H1 (cell line): ENCODE results near the gene ARHGAP10. TPM values are rescaled to one million over a fixed set of nuclear protein-coding genes. Genes with fewer than 3 reads are reported as not detected.

ENCODE experiments used
- CTCF ChIA-PET: fragments of 300-600 bp; sonication (Branson Sonifier 250); formaldehyde crosslinking; loops from one replicate; lab custom pipeline; 2021; ENCODE audit not compliant: partially characterized antibody; lab: Charles Lee
- POLR2A ChIA-PET: fragments of 300-600 bp; sonication (Branson Sonifier 250); formaldehyde crosslinking; loops from one replicate; lab custom pipeline; 2021; ENCODE audit warnings: inconsistent platforms; ENCODE audit not compliant: partially characterized antibody; lab: Charles Lee
- DNase-seq, 2 experiments: peaks; one replicate each; pipeline versions ENCODE4 v3.0.0 to v3.0.0-alpha.2; 2010 to 2022; ENCODE audit warnings: low spot score in 2 of 2, low read depth in 1 of 2, mixed read lengths in 1 of 2
- FAIRE-seq: peaks from 2 replicates; lab custom pipeline; 2011; peaks lifted over from hg19 to GRCh38; lab: Jason Lieb, UNC
- H2AFZ ChIP-seq: 2 replicates; pipeline ENCODE4 v1.8.1; 2012; ENCODE audit warnings: low read length, inconsistent platforms
- H2AK5ac ChIP-seq: 2 replicates; pipeline ENCODE4 v1.6.1; 2013; ENCODE audit warnings: low read depth, low read length
- H2BK120ac ChIP-seq: replicated peaks from 2 replicates; pipeline ENCODE3; 2013; ENCODE audit warnings: low read depth, low read length, inconsistent platforms
- H2BK12ac ChIP-seq: 2 replicates; pipeline ENCODE4 v1.6.1; 2013; ENCODE audit warnings: low read depth, low read length
- H2BK15ac ChIP-seq: 2 replicates; pipeline ENCODE4 v1.6.1; 2013; ENCODE audit warnings: low read length
- H2BK20ac ChIP-seq: 2 replicates; pipeline ENCODE4 v1.6.1; 2013; ENCODE audit warnings: low read length
- H2BK5ac ChIP-seq: 2 replicates; pipeline ENCODE4 v1.6.1; 2013; ENCODE audit warnings: low read depth, low read length
- H3K14ac ChIP-seq: 2 replicates; pipeline ENCODE4 v1.6.1; 2013; ENCODE audit warnings: inconsistent platforms; ENCODE audit not compliant: insufficient read length
- H3K18ac ChIP-seq: 2 replicates; pipeline ENCODE4 v1.6.1; 2013; ENCODE audit warnings: low read length; ENCODE audit errors: extremely low read depth
- H3K23ac ChIP-seq: 2 replicates; pipeline ENCODE4 v1.6.1; 2013; ENCODE audit warnings: inconsistent platforms; ENCODE audit not compliant: insufficient read length
- H3K23me2 ChIP-seq: 2 replicates; pipeline ENCODE4 v1.6.1; 2013; ENCODE audit warnings: low read depth, low read length
- H3K27ac ChIP-seq: 2 replicates; pipeline ENCODE4 v1.6.1; 2011; ENCODE audit warnings: low read depth, low read length, inconsistent platforms
- H3K27me3 ChIP-seq, 4 experiments: replicated peaks in 1 of 4; 1 replicate in 1 of 4; 2 replicates in 3 of 4; pipeline versions ENCODE4 v1.6.1 to v1.8.1; 2011 to 2013; ENCODE audit warnings: low read length in 3 of 4, mild to moderate bottlenecking in 3 of 4, inconsistent platforms in 2 of 4, mixed read lengths in 2 of 4, moderate library complexity in 1 of 4; ENCODE audit not compliant: control insufficient read depth in 3 of 4, insufficient read depth in 3 of 4; ENCODE audit errors: extremely low read depth in 1 of 4
- H3K36me3 ChIP-seq, 4 experiments: 2 replicates each; pipeline versions ENCODE4 v1.6.1 to v1.8.1; 2011 to 2013; ENCODE audit warnings: mild to moderate bottlenecking in 4 of 4, low read length in 3 of 4, moderate library complexity in 2 of 4, control low read depth in 1 of 4, inconsistent platforms in 1 of 4; ENCODE audit not compliant: insufficient read depth in 4 of 4, control insufficient read depth in 2 of 4
- H3K4ac ChIP-seq: replicated peaks from 2 replicates; pipeline ENCODE3; 2013; ENCODE audit warnings: low read length, low read depth, mixed read lengths, inconsistent platforms; ENCODE audit not compliant: insufficient read length
- H3K4me1 ChIP-seq, 4 experiments: replicated peaks in 1 of 4; 1 replicate in 1 of 4; 2 replicates in 3 of 4; pipeline versions ENCODE4 v1.6.1 to v1.8.1; 2011 to 2013; ENCODE audit warnings: low read length in 3 of 4, inconsistent platforms in 2 of 4, mixed read lengths in 1 of 4; ENCODE audit not compliant: insufficient read depth in 4 of 4, control insufficient read depth in 3 of 4
- H3K4me2 ChIP-seq, 2 experiments: 2 replicates each; pipeline versions ENCODE4 v1.6.1 to v1.8.1; 2011 to 2013; ENCODE audit warnings: low read depth in 2 of 2, low read length in 2 of 2, control low read depth in 1 of 2, inconsistent platforms in 1 of 2, mild to moderate bottlenecking in 1 of 2; ENCODE audit not compliant: insufficient read depth in 1 of 2
- H3K4me3 ChIP-seq, 4 experiments: fragments of 200-600, 300-600 bp in 1 of 4; sonication (generic), shearing (Covaris generic), sonication (Bioruptor Twin) in 1 of 4; 2 replicates each; pipeline versions ENCODE4 v1.5.1 to v1.8.1; 2011 to 2016; ENCODE audit warnings: low read length in 4 of 4, low read depth in 3 of 4, control low read depth in 2 of 4, inconsistent platforms in 2 of 4, mild to moderate bottlenecking in 2 of 4, mixed read lengths in 1 of 4, moderate library complexity in 1 of 4; ENCODE audit not compliant: insufficient read depth in 2 of 4; ENCODE audit errors: extremely low read depth in 1 of 4
- H3K56ac ChIP-seq: replicated peaks from 2 replicates; pipeline ENCODE3; 2013; ENCODE audit warnings: low read depth, mild to moderate bottlenecking, mixed read lengths, low read length, inconsistent platforms; ENCODE audit not compliant: insufficient read length
- H3K79me1 ChIP-seq: 2 replicates; pipeline ENCODE4 v1.6.1; 2013; ENCODE audit warnings: low read depth, low read length, control low read depth
- H3K79me2 ChIP-seq, 2 experiments: 2 replicates each; pipeline versions ENCODE4 v1.6.1 to v1.8.1; 2012 to 2013; ENCODE audit warnings: low read length in 2 of 2, mild to moderate bottlenecking in 2 of 2, inconsistent platforms in 1 of 2; ENCODE audit not compliant: insufficient read depth in 2 of 2, control insufficient read depth in 1 of 2
- H3K9ac ChIP-seq, 4 experiments: replicated peaks in 1 of 4; 1 replicate in 1 of 4; 2 replicates in 3 of 4; pipeline versions ENCODE4 v1.6.1 to v1.8.1; 2011 to 2013; ENCODE audit warnings: low read depth in 3 of 4, low read length in 3 of 4, control low read depth in 2 of 4, mild to moderate bottlenecking in 2 of 4, moderate library complexity in 2 of 4, inconsistent platforms in 1 of 4; ENCODE audit errors: extremely low read depth in 1 of 4
- H3K9me3 ChIP-seq, 2 experiments: 2 replicates each; pipeline versions ENCODE4 v1.6.1 to v1.8.1; 2012 to 2013; ENCODE audit warnings: mild to moderate bottlenecking in 2 of 2, moderate library complexity in 2 of 2, control low read depth in 1 of 2, inconsistent platforms in 1 of 2, low read depth in 1 of 2, low read length in 1 of 2, mixed read lengths in 1 of 2; ENCODE audit not compliant: insufficient read depth in 2 of 2
- H4K20me1 ChIP-seq, 2 experiments: replicated peaks in 1 of 2; 2 replicates each; pipeline versions ENCODE3 to v1.8.1; 2011 to 2013; ENCODE audit warnings: inconsistent platforms in 2 of 2, low read length in 2 of 2, mild to moderate bottlenecking in 1 of 2; ENCODE audit not compliant: insufficient read depth in 2 of 2, control insufficient read depth in 1 of 2
- H4K5ac ChIP-seq: 2 replicates; pipeline ENCODE4 v1.6.1; 2013; ENCODE audit warnings: low read length, low read depth, mixed read lengths, inconsistent platforms; ENCODE audit not compliant: insufficient read length
- H4K8ac ChIP-seq: 2 replicates; pipeline ENCODE4 v1.8.0; 2013; ENCODE audit warnings: mild to moderate bottlenecking, moderate library complexity, low read length, inconsistent platforms; ENCODE audit not compliant: insufficient read depth; ENCODE audit errors: extremely low read depth
- H4K91ac ChIP-seq: replicated peaks from 2 replicates; pipeline ENCODE3; 2013; ENCODE audit warnings: low read length, mixed read lengths, inconsistent platforms; ENCODE audit not compliant: insufficient read length
- CBX8 ChIP-seq: fragments of 300-800, 300-1000 bp; sonication (generic); IDR thresholded peaks from 2 replicates; pipeline ENCODE4 v1.7.1; 2016; ENCODE audit warnings: low read depth, low read length, borderline replicate concordance
- NRF1 ChIP-seq: IDR thresholded peaks from 2 replicates; pipeline ENCODE4 v1.6.1; 2011; ENCODE audit warnings: mild to moderate bottlenecking, low read depth, low read length, improper control_type of control experiment
- POU5F1 ChIP-seq: IDR thresholded peaks from 2 replicates; pipeline ENCODE4 v1.6.1; 2011; ENCODE audit warnings: low read depth, mild to moderate bottlenecking, low read length, moderate library complexity
- SIN3A ChIP-seq, 2 experiments: IDR thresholded peaks in 1 of 2; conservative IDR thresholded peaks in 1 of 2; 2 replicates each; pipeline ENCODE4 v1.6.1; 2011 to 2012; ENCODE audit warnings: low read length in 2 of 2, improper control_type of control experiment in 1 of 2, low read depth in 1 of 2, mild to moderate bottlenecking in 1 of 2
- WGBS, 2 experiments: shearing (Covaris generic) in 1 of 2; methylation state at CpG; one replicate each; pipeline versions ENCODE4 v1.1.6 to v1.1.7; 2013 to 2015; ENCODE audit warnings: low lambda C conversion rate in 2 of 2, mixed read lengths in 2 of 2, inconsistent platforms in 1 of 2, low coverage in 1 of 2, missing lambda C conversion rate in 1 of 2; ENCODE audit not compliant: insufficient replicate concordance in 2 of 2, insufficient coverage in 1 of 2, insufficient read length in 1 of 2; ENCODE audit errors: extremely low coverage in 1 of 2, missing lambda C conversion rate in 1 of 2; 5-methylcytosine and 5-hydroxymethylcytosine counted together
- polyA plus RNA-seq, 7 experiments: library from polyadenylated mRNA; depleted of rRNA in 3 of 7; stranded (reverse) in 5 of 7; unstranded in 2 of 7; fragments of >200 nt in 5 of 7; fragments of 200-250 nt in 2 of 7; gene quantifications; 1 replicate in 5 of 7; 2 replicates in 1 of 7; 4 replicates in 1 of 7; pipeline versions ENCODE4 v1.2.1 to v1.2.3, GENCODE V29; 2011 to 2013; ENCODE audit warnings: missing spikeins in 2 of 7, mixed read lengths in 2 of 7
- total RNA-seq: library from RNA; stranded (reverse); fragmentation: NEBNext Ultra II Directional; extraction: Animal tissue kit (Norgen Biotek cat#: 25700); gene quantifications from 2 replicates; pipeline ENCODE4 v1.2.1, GENCODE V29; 2021

ARHGAP10 gene
- total and polyA plus RNA-seq, 2 of the 8 experiments (the other 6 are each of a cell fraction or from before 2014, with no cell fraction given) = 3.7 to 6.1 TPM

DNA sequence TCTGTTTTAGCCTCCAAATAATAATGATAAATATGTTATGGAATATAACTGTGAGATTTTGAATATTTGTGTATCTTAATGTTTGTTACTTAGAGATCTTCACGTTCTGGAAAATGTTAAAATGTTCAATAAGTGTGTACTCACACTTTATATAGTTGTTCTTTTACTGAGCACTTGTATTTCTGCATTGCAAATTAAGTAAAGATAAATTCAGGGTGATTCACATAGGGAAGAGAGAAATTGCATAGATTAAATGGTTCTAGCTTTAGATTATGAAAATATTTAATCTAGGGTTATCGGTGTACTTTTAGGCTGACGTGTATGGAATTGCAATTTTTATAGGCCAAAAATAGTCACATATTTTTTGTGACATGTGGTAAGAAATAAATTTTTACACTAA lies 148.6 kb downstream of the ARHGAP10 start:
- Histone ChIP-seq H3K23me2 (no peaks in the 10 kb centered on the region), H3K18ac (no peak overlapping the region), H3K27me3 (no peaks in the 10 kb centered on the region), H2AK5ac (no peak overlapping the region), H3K14ac (no peak overlapping the region), H3K79me1 (no peaks in the 10 kb centered on the region), H2BK12ac (no peak overlapping the region), H3K27ac (no peak overlapping the region), H2AFZ (no peak overlapping the region), H3K23ac (no peak overlapping the region), H3K9ac (no peak overlapping the region), H3K4me1 (no peaks in the 10 kb centered on the region), H3K4me3 (no peak overlapping the region), H2BK20ac (no peak overlapping the region), H2BK15ac (no peak overlapping the region), H3K4ac (no peak overlapping the region), H3K79me2 (no peaks in the 10 kb centered on the region), H4K91ac (no peak overlapping the region), H3K36me3 (no peaks in the 10 kb centered on the region), H3K4me2 (no peak overlapping the region), H3K56ac (no peak overlapping the region), H2BK5ac (no peak overlapping the region), H4K8ac (no peak overlapping the region), H4K5ac (no peak overlapping the region), H3K9me3 (0 out of 4 replicates have a peak, but pooled peaks cover 0 to 2% of the 10 kb centered on the region in 2 experiments), H4K20me1 (no peaks in the 10 kb centered on the region), H2BK120ac (no peak overlapping the region)
- 96% methylated on average over 3 of the region's 3 CpGs; no CpG with 5 or more reads in 1 of the 2 experiments for WGBS, 2 experiments
- TF ChIP-seq POU5F1 (no peak), SIN3A (conservative IDR thresholded peaks at IDR 0.05 in 1 of 2, IDR thresholded peaks at IDR 0.05 in 1 of 2; ENCODE audit: low read depth in 1 of 2, low read length in 2 of 2) (no peak), CBX8 (no peak), NRF1 (no peak)
- POLR2A ChIA-PET = interaction anchor here (0.6 kb wide), 1 partner anchor 92 kb away, joined by 3 read pairs; no protein-coding TSS in a partner anchor
- CTCF ChIA-PET = interaction anchor here (1.0 kb wide), 1 partner anchor 13 kb away, joined by 3 read pairs; no protein-coding TSS in a partner anchor
- no peak for DNase-seq
- no peak for FAIRE-seq
